VCaP (cell line): ENCODE measurements around the gene SEC62.

ENCODE experiments used
- H3K27ac ChIP-seq: fragments of 450-650 bp; 2 replicates; pipeline ENCODE4 v1.5.1; 2017
- CTCF ChIP-seq: fragments of 450-650 bp; conservative IDR thresholded peaks from 2 replicates; pipeline ENCODE4 v1.5.1; 2017; ENCODE audit warnings: mild to moderate bottlenecking, moderate library complexity

Gene SEC62

GRCh38 chr3:169992781-169993180, 26.2 kb downstream of the SEC62 start:
- TF ChIP-seq CTCF = no peak
- no peak overlapping the region for H3K27ac ChIP-seq

- no peak for TF ChIP-seq CTCF
- peak overlapping the region; percentile 25 for H3K27ac ChIP-seq
Measured at GRCh38 chr3:169993761-169994160, 27.2 kb downstream of the SEC62 start.

GRCh38 chr3:169996063-169996462, 29.5 kb downstream of the SEC62 start:
- no peak for TF ChIP-seq CTCF
- H3K27ac ChIP-seq = no peak overlapping the region

- TF ChIP-seq CTCF = no peak
Measured at GRCh38 chr3:169998668-169999131, 32.1 kb downstream of the SEC62 start.

GRCh38 chr3:169999433-169999832, 32.8 kb downstream of the SEC62 start:
- TF ChIP-seq CTCF = no peak
- no peak overlapping the region for H3K27ac ChIP-seq

More at GRCh38 chr3:169998668-169999131, 32.1 kb downstream of the SEC62 start:
- no peak overlapping the region for H3K27ac ChIP-seq

- H3K27ac ChIP-seq = no peak overlapping the region
- no peak for TF ChIP-seq CTCF
Measured at GRCh38 chr3:170000051-170000450, 33.4 kb downstream of the SEC62 start.

- TF ChIP-seq CTCF = no peak
- H3K27ac ChIP-seq = peak overlapping the region; percentile 43
Measured at GRCh38 chr3:170002231-170002630, 35.6 kb downstream of the SEC62 start.
